ENCODE results near the gene MYLK. TPM values are rescaled to one million over a fixed set of nuclear protein-coding genes. Genes with fewer than 3 reads are reported as not detected.

The MYLK gene
- total and polyA plus RNA-seq, 10 of the 15 experiments (the other 5 are each of a cell fraction or from before 2014, with no cell fraction given), result 0.04 to 1.6 (median 0.42) TPM; not detected in 1

GRCh38 chr3:123586131-123586530, 298.0 kb downstream of the MYLK start:
- Histone ChIP-seq H3K4me1 (ENCODE audit: control insufficient read depth, insufficient read depth, low read length) (peaks cover 2% of the 10 kb centered on the region), H3K4me2 (ENCODE audit: control insufficient read depth, insufficient read depth) (peak overlapping the region; percentile 88), H2AFZ (ENCODE audit: control insufficient read depth, low read depth, low read length) (peak overlapping the region; percentile 93), H3K27me3 (replicated peaks in 1 of 2; ENCODE audit: control insufficient read depth in 2 of 2, insufficient read depth in 2 of 2, low read length in 1 of 2) (no peaks in the 10 kb centered on the region), H4K20me1 (ENCODE audit: control insufficient read depth, insufficient read depth) (no peaks in the 10 kb centered on the region), H3K4me3 (peak overlapping the region; percentile 74), H3K9me3 (replicated peaks; ENCODE audit: control insufficient read depth, insufficient read depth, low read length) (peaks cover 14% of the 10 kb centered on the region), H3K27ac (ENCODE audit: control insufficient read depth, insufficient read depth) (peak overlapping the region; percentile 79), H3K36me3 (ENCODE audit: control insufficient read depth in 2 of 2, insufficient read depth in 2 of 2, low read length in 1 of 2) (peaks cover 0 to 3% of the 10 kb centered on the region in 2 experiments; a peak in 1 of 4 replicates), H3K9ac (ENCODE audit: control insufficient read depth, insufficient read depth, low read length) (peak overlapping the region; percentile 85), H3K79me2 (ENCODE audit: control insufficient read depth, insufficient read depth, low read length) (peaks cover 31% of the 10 kb centered on the region)
- TF ChIP-seq CBFB (IDR thresholded peaks at IDR 0.05; ENCODE audit: low read depth) (peak; percentile 23; the same call in 1 of the 2 replicates), SMAD5 (IDR thresholded peaks at IDR 0.05; ENCODE audit: low read depth) (peak; percentile 50; the same call in 1 of the 2 replicates), TCF3 (IDR thresholded peaks at IDR 0.05; ENCODE audit: borderline replicate concordance, insufficient read depth, low read depth, low read length) (no peak), ELK1 (IDR thresholded peaks at IDR 0.05; ENCODE audit: low read depth, low read length) (no peak), PRDM15 (CRISPR knock-in tag; IDR thresholded peaks at IDR 0.05) (no peak), IKZF2 (IDR thresholded peaks at IDR 0.05) (no peak), RUNX3 (IDR thresholded peaks at IDR 0.05; ENCODE audit: low read length) (peak; percentile 23; the same call in 1 of the 2 replicates), ZNF384 (IDR thresholded peaks at IDR 0.05; ENCODE audit: borderline replicate concordance, low read depth, low read length) (no peak), NKRF (conservative IDR thresholded peaks at IDR 0.05) (no peak), EED (IDR thresholded peaks at IDR 0.05; ENCODE audit: low read depth) (peak; percentile 21; the same call in 1 of the 2 replicates), ATF3 (IDR thresholded peaks at IDR 0.05; ENCODE audit: borderline replicate concordance, extremely low read depth, low read depth, low read length) (no peak), POLR2A (IDR thresholded peaks at IDR 0.05; ENCODE audit: low read depth, low read length) (peak; percentile 48; the same call in 1 of the 2 replicates), SUPT20H (IDR thresholded peaks at IDR 0.05; ENCODE audit: borderline replicate concordance, control insufficient read depth, low read depth, low read length) (no peak)
- in situ Hi-C loops (cut with MboI) (no loop called here), intact Hi-C loops (cut with micrococcal nuclease; ENCODE audit: unreplicated experiment) (no loop called here)
- CTCF ChIA-PET, result interaction anchor here (0.8 to 4.3 kb wide), 5 partner anchors 11 to 63 kb away, joined by 3 to 30 read pairs (median 4); no protein-coding TSS in a partner anchor
- ATAC-seq (peak; percentile 45), DNase-seq (ENCODE audit: low read depth, low spot score) (no peak), FAIRE-seq (peak; percentile 79)
- 0% methylated on average over 10 of the region's 10 CpGs for WGBS (ENCODE audit: insufficient coverage, insufficient replicate concordance, low lambda C conversion rate, missing lambda C conversion rate)
- BruUV-seq (replicated peaks), result no TSS peak
- POLR2A ChIA-PET, result interaction anchor here (1.2 to 3.6 kb wide), 5 partner anchors 12 to 49 kb away, joined by 3 to 19 read pairs (median 5); no protein-coding TSS in a partner anchor
- RAD21 ChIA-PET (ENCODE audit: unreplicated experiment), result interaction anchor here (1.4 kb wide), 1 partner anchor 20 kb away, joined by 6 read pairs; no protein-coding TSS in a partner anchor
- SMC1A ChIA-PET (ENCODE audit: uncharacterized antibody, unreplicated experiment), result interaction anchor here (0.7 to 1.6 kb wide), 5 partner anchors 10 to 23 kb away, joined by 3 to 6 read pairs (median 4); no protein-coding TSS in a partner anchor
